ENCODE results near the gene CT45A10. TPM values are rescaled to one million over a fixed set of nuclear protein-coding genes. Genes with fewer than 3 reads are reported as not detected.

CT45A10 gene
- total RNA-seq: not detected

GRCh38 chrX:135893294-135893817 is at the start of gene CT45A10, which contains the start of gene SAGE1:
Gene CT45A10, minus strand, starts transcription at chrX:135893444. Its CDS starts 8,100 bp downstream, at chrX:135885344.
Gene SAGE1, plus strand, starts transcription at chrX:135893716. Its CDS starts 2,527 bp downstream, at chrX:135896243.

GRCh38 chrX:135871712-135872111 is 21.5 kb downstream of the CT45A10 start, which contains the start of gene CT45A9:
Gene CT45A9, minus strand, starts transcription at chrX:135871812. Its CDS starts 3,751 bp downstream, at chrX:135868061.

GRCh38 chrX:135854438-135854837 is 38.8 kb downstream of the CT45A10 start, which contains the start of gene CT45A8:
Gene CT45A8, minus strand, starts transcription at chrX:135854538. Its CDS starts 3,755 bp downstream, at chrX:135850783.

GRCh38 chrX:135837180-135837579 is 56.1 kb downstream of the CT45A10 start, which contains the start of gene CT45A7:
Gene CT45A7, minus strand, starts transcription at chrX:135837280. Its CDS starts 3,747 bp downstream, at chrX:135833533.

Other genes starting within 250 kb of the CT45A10 start
- not detected for gene CT45A1, start 179.8 kb downstream of the CT45A10 start, total RNA-seq
- gene CT45A3, start 125.3 kb downstream of the CT45A10 start, total RNA-seq: not detected
- gene CT45A5, start 107.9 kb downstream of the CT45A10 start, total RNA-seq: 0.46 TPM
- not detected for gene CT45A6, start 90.7 kb downstream of the CT45A10 start, total RNA-seq
- not detected for gene CT45A2, start 73.4 kb downstream of the CT45A10 start, total RNA-seq
- gene CT45A7, start 56.2 kb downstream of the CT45A10 start, total RNA-seq: not detected
- not detected for gene CT45A8, start 38.9 kb downstream of the CT45A10 start, total RNA-seq
- not detected for gene CT45A9, start 21.6 kb downstream of the CT45A10 start, total RNA-seq
- not detected for gene SAGE1, start 272 bp upstream of the CT45A10 start, total RNA-seq
- gene MMGT1, start 80.5 kb upstream of the CT45A10 start, total RNA-seq: 24.7 TPM
- gene SLC9A6, start 92.0 kb upstream of the CT45A10 start, total RNA-seq: 206 TPM

Data from diencephalon (tissue), 1 donor.